HG02588 (cell line): ENCODE data around the gene KSR1.

Experiments
- ATAC-seq: cut with Tn5 transposase; IDR thresholded peaks from one replicate; pipeline ENCODE4 v1.9.1; 2021; ENCODE audit warnings: mild to moderate bottlenecking, moderate library complexity; ENCODE audit not compliant: unreplicated experiment

Gene KSR1

DNA sequence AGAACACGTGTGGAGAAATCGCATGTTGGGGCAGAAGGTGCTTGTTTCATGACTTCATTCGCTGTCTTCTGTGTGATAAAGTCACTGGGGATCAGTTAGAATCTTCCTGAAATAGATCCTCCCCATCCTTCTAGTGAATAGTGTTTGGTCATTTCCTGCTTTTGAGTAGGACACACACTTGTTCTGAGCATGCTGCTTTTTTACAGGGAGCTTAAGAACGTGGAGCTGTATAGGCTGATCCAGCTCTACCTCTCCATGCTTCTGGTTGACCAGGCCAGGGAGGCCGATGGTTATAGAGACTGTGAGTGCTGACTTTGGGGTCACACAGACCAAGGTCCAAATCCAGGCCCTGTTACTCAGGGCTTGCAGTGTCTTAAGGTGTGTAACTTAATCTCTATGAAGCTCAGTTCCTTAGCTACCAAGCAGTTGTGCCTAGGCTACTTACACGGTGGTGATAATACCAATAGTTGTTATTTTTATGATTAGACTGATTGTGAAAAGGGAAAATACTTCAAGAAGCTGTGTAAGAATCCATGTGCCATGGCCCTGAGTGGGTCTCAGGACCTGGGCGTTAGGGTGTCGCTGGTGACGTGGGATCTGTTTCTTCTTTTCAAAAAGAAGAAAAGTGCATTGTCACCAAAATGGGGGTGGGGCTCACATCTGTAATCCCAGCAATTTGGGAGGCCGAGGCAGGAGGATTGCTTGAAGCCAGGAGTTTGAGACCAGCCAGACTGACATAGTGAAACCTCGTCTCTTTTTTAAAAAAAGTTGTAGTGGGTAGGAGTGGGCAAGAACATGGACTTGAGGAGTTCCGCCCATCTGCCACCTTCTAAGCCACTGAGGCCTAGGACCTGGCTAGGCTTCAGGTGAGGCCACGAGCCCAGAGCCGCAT, 110.7 kb downstream of the KSR1 start:
- no peak for ATAC-seq

DNA sequence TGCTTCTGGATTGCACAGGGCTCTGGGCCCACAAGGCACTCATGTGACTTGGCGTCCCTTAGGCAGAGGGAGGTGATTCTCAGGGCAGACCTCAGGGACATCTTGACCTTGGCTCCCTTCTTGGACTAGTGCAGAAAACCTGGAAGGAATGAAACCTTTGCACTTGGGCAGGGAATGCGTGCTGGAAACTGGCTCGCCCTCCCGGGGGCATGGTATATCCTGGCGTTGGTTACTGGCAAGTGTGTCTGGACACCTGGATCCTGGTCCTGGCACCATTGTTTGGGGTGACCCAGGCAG, 111.3 kb downstream of the KSR1 start:
- ATAC-seq, result no peak

- no peak for ATAC-seq
These were observed 112.0 kb downstream of the KSR1 start for GRCh38 chr17:27568216-27568615.

DNA sequence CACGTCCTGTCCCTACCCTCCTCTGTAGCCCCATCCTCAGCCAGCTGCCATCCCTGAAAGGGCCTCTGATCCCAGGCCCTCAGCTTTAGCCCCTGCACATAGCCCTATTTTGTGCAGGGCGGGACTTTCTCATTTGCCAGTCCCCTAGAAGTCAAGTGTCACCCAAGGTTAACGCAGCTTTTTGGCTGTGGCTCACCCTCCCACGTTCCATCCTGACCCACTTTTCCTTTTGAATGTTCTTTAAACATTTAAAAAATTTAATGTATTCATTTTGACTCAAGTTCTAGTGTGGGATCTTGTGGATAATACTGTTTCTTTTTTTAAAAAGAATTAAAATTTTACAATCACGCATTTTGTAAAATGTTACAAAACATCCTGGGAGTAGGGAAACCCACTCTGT, 112.6 kb downstream of the KSR1 start:
- ATAC-seq, result no peak

- ATAC-seq, result no peak
These were observed 113.0 kb downstream of the KSR1 start for GRCh38 chr17:27569257-27569722.

DNA sequence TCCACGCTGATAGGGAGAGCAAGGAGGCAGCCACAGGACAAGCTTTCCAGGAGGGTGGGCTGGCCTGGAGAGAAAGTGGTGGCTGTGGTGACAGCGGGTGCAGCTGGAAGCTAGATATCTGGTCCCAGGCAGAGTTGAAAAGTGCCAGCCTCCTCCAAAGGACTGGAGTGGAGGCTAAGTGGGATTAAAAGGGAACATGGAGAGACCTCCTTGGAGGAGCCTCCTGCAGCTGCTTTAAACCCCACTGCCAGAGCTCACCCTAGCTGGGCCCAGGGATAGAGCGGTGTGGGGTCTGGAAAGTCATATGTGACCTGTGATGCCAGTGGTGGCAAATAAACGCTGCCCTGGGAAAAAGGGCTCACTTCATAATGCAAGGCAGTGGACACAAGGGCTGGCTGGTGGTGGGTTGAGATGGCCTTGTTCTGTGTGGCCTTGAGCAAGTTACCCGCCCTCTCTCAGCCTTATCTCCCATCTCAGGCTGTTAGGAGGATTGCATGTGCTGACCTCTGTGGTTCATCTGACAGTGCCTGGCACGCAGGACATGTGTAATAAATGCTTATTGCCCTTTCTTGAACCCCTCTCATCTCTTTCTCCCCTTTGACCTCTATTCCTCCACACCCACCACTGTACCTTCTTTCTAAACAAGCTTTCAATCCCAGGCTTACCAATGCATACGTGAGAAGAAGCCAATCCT, 113.8 kb downstream of the KSR1 start:
- no peak for ATAC-seq

DNA sequence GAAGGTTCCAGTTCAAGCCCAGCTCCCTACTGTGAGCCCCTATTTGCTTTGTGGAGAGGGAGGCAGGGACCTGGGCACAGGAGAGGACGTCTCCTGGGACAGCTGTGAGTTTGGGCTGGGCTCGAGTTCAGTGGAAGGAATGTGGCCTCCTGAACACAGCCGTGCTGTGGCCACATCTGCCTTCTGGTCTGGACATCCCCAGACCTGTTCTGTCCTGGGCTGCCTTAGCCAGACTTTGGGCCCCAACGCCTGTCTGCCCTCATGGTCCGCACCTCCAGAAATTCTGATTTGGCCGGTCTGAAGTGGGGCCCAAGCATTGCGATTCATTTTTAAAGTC, 114.3 kb downstream of the KSR1 start:
- no peak for ATAC-seq

DNA sequence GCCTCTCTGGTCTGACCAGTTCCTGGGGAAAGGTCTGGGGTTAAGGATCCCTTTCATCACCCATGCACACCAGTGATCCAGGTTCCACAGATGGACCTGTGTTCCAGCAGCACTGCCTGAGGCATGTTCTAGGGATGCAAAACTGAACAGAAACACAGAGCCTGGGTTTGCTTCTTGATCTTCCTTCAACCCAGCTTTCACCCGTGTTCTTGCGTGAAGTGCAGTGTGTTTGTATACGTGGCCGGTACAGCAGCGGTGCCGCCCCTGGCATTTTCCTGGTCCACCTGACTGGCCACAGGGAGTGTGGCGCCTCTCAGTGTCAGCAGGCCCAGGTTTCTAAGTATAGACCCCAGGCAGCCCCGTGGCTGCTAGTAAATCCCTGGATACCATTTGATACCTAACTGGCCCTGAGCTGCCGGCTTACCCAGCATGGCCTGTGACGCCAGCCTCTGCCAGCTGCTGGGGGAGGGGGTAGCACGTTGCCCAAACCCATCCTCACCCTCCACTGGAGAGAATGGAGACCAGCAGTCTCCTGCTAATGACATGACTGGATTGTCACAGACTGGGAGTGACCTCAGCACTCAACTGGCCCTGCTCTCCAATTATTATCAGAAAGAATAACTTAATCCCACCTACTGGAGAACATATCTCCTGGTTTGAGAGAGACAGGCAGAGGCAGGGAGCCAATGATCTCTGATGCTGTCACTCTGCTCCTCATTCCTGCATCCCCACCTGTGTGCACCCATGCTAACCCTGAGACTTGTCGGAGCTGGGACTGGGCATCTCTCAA, 115.5 kb downstream of the KSR1 start:
- ATAC-seq, result no peak

GRCh38 chr17:27572665-27573064, 116.4 kb downstream of the KSR1 start:
- no peak for ATAC-seq

DNA sequence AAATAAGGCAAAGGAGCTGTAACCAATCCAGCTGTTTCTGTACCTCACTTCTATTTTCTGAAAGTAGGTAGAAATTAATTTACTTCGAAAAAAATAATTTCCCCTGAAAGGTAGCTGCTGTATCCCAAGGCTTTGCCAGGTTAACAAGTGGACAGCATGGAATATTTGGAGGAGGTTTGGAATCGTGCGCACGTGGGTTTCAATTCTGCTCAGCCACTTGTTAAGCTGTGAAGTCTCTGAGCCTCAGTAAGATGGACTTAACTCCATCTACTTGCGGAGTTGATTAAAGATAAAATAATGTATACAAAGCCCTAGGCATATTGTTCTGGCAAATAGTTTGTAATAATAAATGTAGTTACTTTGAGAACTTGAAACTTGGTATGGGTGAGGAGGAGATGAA, 117.3 kb downstream of the KSR1 start:
- no peak for ATAC-seq

DNA sequence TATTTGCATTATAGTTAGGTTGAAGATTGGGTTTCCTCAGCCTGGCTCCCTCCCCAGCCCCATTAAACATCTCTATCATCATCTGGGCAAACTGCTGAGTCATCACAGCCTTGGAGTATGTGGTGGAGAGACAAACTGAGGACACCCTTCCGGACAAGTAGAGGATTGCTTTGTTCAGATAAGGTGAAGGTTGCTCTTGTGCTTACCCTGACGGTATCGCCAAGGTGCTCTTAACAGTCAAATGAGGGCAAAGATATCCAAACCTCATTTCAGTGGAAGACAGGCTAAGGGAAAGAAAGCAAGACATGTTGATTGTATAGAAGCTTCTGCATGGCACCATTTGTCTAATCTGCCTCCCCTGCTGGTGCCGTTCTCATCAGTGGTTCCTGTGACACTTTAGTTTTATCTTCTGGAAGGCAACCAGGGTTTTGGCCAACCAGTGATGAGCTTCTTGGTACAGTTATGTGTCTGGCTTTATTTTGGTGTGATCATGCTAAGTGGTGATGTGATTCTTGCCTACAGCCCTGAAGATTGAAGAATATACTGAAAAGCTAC, 117.8 kb downstream of the KSR1 start:
- ATAC-seq, result no peak

GRCh38 chr17:27575096-27575911, 119.1 kb downstream of the KSR1 start:
- no peak for ATAC-seq

DNA sequence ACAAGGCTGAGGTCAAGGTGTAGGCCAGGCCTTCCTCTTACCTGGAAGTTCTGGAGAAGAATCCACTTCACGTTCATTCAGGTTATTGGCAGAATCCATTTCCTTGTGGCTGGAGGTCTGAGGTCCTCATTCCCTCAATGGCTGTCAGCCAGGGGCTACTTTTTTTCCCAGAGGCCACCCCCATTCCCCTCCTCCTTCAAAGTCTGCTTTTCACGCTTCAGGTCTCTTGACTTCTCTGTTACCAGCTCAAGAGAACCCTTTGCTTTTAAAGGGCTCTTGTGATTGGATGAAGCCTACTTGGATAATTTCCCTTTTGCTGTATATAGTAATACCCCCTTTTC, 119.6 kb downstream of the KSR1 start:
- no peak for ATAC-seq

DNA sequence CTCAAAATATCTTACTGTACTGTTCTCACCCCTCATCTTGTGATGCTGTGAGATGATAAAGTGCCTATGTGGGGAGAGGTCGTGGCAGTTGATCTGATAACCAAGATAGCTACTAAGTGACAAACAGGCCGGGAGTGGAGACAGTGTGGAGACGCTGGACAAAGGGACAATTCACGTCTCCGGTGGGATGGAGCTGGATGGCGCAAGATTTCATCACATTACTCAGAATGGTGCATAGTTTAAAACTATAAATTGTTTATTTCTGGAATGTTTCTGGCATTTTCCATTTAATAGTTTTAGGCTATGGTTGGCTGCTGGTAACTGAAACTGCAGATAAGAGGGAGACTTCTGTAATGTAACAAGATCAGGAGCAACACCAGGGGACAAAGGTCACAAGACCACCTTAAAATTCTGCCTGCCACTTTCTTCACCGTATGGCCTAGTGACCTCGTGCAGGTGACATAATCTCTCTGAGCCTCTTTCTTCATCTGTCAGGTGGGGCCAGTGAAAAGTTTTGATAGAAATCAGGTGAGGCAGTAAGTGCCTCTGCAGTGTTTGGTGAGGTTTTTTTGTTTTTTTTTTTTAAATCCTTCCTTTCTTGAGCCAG, 120.3 kb downstream of the KSR1 start:
- no peak for ATAC-seq

DNA sequence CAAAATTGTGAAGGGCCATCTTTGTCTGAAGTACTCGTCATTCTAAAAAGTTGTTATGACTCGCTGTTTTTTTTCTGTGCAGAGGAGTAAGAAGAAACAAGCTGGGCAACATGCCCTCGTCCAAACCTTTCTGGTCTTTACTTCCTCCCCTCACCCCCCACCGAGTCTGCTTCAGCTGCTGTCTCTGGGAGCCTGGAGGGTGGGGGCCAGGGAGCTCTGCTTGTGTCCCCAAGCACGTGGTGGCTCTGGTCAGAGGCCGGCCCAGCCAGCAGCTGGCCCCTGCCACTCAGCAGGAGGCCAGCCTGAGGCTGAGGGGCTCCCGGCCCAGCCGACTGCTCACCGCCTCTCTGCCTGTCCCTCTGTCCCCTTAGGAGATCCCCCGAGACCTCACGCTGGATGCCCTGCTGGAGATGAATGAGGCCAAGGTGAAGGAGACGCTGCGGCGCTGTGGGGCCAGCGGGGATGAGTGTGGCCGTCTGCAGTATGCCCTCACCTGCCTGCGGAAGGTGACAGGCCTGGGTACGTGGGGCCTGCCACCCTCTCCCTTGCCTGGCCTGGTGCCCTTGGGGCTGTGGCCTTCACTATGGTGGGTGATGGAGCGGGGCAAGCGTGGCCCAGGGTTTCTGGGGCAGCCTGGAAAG, 121.0 kb downstream of the KSR1 start:
- no peak for ATAC-seq

DNA sequence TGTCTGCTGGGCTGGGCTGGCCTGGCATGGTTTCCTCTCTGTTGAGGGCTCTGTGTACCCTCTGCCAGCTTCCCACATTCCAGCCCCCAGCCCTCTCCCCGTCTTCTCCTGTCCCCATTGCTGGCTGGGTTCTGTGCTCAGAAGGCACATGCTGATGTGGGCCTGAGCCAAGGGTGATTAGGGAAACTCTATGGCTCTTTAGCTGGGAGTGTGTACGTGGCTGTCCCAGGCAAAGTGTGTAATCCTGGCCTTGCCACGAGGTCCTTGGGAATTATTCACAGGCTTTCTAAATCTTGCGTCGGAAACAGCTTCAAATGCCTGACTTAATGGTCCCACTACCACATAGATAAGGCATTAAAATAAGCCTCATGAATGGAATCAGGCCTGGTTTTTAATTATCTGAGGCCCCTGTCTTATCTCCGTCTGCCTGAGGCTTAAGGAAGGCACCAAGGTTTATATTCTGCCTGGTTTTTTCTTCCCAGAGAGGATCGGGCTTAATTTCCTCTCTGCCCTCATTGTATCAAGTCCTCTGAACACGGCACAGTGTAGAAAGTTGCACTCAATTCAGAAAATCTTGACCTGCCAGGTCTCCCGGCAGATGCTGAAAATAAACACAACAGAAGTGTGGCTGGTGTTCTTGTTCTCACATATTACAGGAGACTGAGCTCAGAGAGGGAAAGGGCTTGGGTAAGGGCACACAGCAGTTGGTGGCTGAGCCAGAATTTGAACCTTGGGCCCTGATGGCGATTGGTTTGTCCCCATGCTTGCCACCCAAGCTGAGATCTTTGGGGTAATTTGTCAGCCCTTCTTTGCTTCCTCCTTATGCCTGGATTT, 121.9 kb downstream of the KSR1 start:
- no peak for ATAC-seq

GRCh38 chr17:27578718-27579085, 122.5 kb downstream of the KSR1 start:
- ATAC-seq, result peak; percentile 85

DNA sequence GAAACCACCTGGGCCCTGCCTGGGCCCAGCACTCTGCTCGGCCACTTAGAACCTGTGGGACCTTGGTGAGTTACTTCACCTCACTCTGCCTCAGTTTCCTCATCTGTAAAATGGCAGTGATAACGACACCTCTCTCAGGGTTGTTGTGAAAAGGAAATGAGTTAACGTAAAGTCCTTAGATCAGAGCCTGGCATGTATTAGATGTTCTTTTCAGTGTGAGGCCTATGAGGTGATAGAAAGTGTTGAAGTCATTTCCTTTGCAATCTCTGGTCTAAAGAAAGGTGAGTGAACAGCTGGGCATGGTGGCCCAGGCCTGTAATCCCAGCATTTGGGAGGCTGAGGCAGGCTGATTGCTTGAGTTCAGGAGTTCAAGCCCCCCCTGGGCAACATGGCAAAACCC, 123.1 kb downstream of the KSR1 start:
- no peak for ATAC-seq

GRCh38 chr17:27579897-27580321, 123.7 kb downstream of the KSR1 start:
- no peak for ATAC-seq
